GM19035 (cell line): ENCODE measurements around the gene FAM174C.

Experiments used
- ATAC-seq: cut with Tn5 transposase; IDR thresholded peaks from one replicate; pipeline ENCODE4 v1.9.1; 2021; ENCODE audit not compliant: unreplicated experiment

FAM174C gene

DNA sequence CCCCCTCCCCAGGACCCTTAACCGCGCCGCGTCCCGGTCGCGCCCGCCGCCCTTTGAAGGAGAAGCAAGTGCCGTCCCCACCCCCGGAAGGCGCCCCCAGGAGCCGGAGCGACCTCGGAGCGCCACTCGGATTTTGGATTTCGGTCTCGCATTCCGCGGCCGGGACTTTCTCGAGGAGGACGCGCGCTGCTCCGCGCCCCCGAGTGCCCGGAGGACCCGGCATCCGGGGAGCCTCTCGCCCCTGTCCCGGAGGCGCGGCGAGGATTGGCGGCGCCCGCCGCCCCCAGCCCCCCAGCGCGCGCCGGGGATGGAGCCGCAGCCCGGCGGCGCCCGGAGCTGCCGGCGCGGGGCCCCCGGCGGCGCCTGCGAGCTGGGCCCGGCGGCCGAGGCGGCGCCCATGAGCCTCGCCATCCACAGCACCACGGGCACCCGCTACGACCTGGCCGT, 25.3 kb upstream of the FAM174C start:
- ATAC-seq, result no peak

DNA sequence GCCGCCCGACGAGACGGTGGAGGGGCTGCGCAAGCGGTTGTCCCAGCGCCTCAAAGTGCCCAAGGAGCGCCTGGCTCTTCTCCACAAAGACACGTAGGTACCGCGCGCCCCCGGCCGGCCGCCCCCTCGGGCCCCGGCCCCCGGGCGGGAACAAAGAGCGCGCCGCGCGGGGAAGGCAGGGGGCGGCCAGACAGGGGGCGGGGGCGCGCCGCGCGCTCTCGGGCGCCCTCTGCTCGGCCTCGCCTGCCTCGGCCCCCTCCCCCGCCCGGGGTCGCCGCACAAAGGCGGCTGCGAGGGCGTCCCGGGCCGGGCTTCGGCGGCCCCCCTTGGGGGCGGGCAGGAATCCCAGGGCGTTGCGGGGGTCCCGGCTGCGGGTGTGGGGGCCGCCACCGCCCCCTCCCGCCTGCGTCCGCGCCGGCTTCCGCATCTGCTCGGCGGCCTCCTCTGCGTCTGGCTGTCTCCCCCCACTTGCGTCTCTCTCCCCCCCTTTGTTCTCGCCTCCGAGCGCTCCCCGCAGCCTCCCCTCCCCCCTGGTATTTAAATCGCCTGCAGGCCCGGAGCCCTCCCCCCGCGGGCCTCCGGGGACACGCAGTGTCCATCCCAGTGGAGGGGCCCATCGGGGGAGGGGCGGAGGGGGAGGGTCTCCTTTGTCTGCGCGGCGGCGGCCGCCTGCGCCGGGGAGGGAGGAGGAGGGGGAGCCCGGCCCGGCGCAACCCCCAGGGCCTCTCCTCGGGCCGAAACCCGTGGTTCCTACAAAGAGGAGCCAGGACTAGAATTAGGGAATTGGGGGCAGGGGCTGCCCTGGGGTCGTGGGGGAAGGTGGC, 24.7 kb upstream of the FAM174C start:
- ATAC-seq, result no peak

DNA sequence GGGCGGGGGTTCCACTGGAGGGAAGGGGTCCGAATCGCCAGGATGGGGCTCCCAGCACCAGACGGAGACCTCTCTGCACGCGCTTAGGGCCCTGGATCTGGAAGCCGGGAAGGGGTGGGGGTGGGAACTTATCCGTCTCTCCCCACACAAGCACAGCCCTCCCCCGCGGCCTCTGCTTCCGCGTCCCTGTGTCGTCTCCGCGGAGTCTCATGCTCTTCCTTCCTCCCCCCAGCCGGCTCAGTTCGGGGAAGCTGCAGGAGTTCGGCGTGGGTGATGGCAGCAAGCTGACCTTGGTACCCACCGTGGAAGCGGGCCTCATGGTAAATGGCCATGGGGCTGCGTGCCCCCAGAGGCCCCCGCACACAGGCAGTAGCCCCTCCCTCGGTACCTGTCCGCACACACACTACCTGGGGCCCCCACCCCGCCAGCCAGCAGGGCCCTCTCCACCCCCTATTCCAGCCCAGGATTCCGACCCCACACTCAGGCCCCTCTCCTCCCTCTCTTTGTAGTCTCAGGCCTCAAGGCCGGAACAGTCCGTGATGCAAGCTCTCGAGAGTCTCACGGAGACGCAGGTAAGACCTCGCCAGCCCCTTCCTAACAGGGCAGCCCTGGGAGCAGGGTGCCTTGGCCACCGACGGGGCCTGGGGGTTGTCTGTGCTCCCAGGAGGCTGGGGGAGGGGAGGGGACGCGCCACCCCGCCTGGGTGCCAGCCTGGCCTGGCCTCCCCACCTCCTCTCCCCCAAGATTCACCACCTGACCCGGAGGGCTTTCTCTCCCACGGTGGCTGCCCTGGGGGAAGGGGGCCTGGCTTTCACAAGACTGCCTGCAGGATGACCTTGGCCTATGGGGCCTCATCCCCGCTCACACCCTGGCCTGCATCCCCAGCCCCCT, 23.8 kb upstream of the FAM174C start:
- ATAC-seq, result no peak

DNA sequence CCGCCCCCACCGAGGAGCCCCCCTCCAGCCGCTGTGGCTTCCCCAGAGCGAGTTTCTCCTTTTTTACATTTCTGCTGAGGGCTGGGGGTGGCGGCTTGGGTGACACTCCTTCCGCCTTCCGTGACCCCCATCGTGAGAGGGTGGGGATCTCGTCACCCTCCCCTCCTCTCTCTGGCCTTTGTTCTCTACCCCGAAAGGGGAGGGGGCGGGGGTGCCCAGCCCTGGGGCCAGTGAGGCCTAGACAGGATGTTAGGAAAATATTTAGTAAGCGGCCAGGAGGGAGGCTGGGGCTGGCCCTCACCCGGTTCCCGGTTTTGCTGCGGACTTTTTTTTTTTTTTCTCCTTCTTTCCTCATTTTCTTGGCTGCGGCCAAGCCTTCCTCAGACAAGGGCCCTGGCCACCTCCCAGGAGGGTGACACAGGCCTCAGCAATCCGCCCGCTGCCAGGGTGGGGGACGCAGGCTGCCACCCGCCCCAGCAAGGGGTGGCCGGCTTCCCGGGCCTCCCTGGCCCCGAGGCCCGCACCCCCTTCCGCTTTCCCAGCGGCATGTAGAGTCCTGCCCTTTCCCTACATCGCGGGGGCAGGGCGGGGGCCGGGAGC, 23.0 kb upstream of the FAM174C start:
- no peak for ATAC-seq

DNA sequence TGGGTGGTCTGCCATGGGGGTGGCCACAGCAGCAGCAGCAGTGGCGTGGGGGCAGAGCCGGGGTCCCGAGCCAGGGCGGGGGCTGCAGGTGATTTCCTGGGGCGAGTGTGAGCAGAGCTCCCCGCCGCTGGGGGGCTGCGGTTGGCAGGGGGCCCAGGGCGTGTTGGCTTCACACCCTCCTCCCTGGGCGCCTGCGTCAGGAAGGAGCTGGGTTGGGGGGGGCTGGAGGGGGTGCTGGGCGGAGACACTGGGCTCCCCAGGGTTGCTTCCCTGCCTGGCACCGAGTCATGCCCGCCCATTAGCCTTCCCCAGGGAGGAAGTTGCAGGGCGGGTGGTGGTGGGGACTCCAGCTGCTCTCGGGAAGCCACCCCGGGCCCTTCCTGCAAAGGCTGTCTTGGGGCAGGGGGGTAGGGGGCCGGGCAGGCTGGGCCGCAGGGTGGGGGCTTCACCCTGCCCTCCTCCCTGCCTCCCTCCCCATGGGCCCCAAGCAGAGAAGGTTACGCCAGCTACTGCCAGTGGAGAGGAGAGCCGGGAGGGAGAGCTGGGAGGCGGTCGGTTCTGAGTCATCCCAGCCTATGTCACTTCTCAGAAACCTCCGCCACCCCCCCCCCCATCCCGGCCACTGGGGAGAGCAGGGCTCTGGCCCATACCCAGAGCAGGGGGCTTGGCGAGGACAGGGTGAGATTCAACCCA, 22.4 kb upstream of the FAM174C start:
- no peak for ATAC-seq

DNA sequence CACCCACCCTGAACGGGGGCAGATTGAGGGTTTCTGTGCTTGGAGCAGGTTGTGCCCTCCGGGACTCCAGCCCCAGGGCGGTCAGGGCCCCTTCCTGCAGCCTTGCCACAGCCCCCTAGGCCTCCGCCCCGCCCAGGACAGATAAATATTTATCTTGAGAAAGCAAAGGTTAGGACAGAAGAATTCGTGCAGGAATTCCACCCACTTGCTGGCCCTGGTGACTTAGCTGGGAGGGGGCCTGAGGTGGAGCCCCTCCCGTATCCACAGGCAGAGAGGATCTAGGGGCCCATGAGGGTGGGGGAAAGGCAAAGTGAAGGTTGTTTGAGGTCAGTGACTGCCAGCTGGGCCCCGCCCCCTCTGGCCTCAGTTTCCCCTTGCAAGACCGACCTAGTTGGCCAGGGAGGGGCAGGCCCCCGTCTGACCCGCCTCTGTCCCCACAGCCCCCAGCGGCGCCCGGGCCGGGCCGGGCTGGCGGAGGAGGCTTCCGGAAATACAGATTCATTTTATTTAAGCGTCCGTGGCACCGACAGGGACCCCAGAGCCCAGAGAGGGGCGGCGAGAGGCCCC, 21.7 kb upstream of the FAM174C start:
- no peak for ATAC-seq

DNA sequence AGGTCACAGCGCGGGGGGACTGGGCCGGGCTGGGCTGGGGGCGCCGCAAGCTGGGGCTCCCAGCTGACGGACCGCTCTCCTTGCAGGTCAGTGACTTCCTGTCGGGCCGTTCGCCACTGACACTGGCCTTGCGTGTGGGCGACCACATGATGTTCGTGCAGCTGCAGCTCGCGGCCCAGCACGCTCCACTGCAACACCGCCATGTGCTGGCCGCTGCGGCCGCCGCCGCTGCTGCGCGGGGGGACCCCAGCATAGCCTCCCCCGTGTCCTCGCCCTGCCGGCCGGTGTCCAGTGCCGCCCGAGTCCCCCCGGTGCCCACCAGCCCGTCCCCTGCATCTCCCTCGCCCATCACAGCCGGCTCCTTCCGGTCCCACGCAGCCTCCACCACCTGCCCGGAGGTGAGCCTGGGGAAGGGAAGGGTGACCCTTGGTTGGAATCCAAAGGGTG, 21.2 kb upstream of the FAM174C start:
- no peak for ATAC-seq

DNA sequence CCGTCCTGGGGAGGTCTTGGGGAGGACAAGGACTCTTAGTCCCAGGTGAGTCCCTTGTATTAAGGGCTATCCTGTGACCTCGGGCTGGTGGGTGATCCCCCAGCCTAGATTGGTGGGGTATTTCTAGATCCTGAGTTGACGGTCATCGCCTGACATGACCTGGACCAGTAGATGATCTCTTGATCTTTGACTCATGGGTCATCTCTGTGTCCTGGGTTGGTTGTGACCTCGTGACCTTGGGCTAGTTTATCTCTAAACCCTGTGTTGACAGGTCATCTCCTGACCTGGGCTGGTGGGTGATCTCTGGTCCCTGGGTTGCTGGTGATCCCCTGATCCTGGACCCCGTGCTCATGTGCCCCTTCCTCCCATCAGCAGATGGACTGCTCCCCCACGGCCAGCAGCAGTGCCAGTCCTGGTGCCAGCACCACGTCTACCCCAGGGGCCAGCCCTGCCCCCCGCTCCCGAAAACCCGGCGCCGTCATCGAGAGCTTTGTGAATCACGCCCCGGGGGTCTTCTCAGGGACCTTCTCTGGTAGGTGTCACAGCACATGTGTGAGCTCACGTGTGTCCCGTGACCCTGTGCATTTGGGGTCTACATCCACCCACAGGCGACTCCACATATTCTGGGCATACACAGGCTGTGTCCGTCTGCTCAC, 20.7 kb upstream of the FAM174C start:
- ATAC-seq, result no peak

DNA sequence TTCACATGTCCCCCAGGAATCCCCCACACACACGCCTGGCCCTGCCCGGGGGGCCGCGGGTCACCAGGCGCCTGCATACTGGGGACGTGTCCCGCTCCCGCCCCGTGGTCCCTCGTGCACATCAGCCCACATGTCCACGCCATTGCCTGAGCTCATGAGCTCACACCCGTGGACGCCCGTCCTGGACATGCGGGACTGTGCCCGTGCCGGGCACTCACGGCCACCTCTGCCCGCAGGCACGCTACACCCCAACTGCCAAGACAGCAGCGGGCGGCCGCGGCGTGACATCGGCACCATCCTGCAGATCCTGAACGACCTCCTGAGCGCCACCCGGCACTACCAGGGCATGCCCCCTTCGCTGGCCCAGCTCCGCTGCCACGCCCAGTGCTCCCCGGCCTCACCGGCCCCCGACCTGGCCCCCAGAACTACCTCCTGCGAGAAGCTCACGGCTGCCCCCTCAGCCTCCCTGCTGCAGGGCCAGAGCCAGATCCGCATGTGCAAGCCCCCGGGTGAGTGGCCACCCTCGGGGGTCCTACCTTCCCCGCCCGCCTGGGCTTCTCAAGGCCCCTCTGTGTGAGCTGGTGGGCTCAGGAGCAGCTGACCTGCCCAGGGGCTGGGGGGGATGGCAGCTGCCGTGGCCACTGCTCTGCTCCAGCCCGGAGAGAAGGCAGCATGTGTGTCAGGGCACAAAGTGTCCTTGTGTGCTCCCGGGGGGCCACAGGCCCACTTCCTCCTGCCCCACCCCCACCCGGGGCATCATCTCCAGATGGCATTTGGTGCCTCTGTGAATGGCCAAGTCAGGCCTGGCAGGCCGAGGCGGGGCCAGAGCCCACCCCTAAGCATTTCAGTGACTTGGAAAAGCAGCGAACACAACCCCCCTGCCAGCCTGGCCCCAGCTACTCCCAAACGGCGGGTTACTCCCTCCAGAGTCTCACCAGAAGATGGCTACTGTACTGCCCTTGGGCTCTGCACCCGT, 19.9 kb upstream of the FAM174C start:
- ATAC-seq, result no peak

DNA sequence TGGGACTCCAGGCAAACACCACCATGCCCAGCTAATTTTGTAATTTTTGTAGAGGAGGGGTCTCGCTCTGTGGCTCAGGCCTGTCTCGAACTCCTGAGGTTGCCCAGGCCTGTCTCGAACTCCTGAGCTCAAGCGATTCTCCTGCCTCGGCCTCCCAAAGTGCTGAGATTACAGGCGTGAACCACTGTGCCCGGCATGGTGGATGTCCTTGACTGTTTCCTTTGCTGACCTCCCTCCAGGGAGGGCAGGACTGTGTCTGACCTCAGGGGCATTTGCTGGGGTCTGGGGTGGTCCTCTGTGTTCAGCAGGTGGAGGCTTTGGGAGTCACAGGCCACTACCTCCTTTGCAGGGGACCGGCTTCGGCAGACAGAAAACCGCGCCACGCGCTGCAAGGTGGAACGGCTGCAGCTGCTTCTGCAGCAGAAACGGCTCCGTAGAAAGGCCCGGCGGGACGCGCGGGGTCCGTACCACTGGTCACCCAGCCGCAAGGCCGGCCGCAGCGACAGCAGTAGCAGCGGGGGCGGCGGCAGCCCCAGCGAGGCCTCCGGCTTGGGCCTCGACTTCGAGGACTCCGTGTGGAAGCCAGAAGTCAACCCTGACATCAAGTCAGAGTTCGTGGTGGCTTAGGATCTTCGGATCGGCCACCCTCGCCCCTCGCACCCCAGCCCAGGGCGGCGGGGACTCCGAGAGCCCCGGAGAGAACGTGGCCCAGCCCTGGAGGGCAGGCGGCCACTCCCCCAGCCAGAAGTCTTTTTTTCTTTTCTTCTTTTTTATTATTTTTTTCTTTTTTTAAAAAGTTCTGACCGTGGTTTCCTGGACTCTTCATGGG, 18.5 kb upstream of the FAM174C start:
- no peak for ATAC-seq

DNA sequence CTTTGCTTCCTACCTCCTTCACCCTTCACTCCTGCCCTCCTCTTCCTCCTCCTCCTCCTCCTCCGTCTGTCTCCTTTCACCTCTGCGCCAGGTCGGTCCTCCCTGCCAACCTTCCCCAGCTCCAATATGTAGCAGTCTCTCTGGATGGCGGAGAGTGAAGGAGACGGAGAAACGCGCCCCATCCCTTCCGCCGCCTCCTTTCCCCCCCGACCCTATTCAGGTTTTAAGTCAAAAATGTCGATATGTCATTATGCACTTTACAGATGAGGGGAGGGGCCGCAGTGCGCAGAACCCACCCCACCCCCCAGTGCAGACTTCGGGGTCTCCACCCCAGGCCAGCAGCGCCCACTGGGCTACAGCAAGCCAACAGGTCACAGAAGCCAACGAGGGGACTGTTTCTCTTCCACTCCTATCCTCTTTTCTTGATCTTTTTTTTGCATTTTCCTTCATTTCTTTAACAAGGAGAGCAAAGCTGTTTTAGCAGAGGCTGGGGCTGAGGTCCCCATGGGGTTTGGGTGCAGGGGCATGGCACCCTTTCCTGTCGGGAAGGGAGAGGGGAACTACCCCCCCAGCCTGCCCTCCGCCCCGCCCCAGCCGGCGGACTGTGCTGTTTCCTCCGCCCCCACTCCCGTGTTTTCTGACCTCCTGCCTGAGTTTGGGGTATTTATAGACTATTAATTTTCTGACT, 17.7 kb upstream of the FAM174C start:
- ATAC-seq, result no peak

DNA sequence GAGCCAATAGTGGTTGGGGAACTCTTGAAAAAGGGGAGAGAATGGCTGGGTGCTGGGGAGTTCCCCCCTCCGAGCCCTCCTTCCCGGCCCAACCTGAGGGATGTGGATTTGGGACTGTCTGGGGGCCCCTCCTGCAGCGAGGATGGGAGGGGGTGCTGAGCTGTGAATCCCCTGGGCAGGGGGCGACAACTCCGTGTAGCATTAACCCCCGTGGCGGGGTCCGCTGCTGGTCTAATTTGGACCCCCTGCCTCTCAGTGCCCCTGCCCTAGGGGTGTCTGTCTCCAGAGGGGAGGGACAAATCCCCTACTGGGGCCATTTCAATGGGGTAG, 17.2 kb upstream of the FAM174C start:
- ATAC-seq, result no peak

DNA sequence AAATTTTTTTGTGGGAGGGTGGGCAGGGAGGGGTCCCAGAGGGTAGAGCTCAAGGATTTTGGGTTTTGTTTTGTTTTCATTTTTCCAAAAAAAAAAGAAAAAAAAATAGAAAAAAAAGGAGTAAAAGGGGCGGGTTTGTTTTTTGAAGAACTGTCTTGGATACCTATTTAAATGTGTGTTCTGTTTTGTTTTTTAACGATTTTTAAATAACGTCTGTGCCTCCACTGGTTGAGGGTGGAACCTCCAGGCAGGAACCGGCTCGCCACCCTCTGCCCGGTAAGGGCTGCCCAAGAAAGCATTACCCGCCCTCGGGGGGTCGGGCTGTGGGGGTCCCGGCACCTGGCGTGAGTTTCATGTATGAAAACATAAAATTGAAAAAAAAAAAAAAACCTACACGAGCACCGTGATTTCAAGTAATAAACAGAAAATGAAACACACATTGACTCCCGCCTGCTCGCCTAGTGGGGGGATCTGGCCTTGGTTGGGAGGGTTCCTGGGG, 16.6 kb upstream of the FAM174C start:
- no peak for ATAC-seq

DNA sequence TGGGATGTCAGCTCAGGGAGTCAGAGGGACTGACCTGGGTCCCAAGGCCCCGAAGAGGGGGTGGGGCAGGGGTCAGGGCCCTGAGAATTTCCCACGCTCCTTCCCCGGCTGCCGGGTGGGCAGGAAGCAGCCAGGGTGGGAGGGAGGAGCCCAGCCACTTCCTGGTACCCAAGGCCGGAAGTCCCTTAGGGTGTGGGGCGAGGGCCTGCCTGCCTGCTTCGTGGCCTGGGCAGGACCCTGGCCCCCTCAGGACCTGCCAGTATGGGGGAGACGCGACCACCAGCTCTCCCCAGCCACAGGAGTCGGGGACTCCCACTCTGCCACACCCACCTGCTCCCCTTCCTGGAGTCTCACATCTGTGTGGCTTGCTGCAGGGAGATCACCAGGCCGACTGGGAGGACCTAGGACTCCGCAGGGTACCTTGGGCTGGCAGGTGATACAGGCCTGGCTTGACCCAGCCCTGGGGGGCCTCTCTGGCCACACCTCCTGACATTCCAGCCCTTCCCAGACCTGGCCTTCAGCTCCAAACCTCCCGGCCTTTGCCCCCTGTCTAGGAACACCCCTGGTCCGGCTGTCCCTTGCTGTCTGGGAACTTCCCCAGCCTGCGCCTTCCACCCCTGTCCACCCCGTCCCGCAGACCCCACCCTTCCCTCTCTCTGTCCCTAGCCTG, 16.0 kb upstream of the FAM174C start:
- peak; percentile 30 for ATAC-seq

DNA sequence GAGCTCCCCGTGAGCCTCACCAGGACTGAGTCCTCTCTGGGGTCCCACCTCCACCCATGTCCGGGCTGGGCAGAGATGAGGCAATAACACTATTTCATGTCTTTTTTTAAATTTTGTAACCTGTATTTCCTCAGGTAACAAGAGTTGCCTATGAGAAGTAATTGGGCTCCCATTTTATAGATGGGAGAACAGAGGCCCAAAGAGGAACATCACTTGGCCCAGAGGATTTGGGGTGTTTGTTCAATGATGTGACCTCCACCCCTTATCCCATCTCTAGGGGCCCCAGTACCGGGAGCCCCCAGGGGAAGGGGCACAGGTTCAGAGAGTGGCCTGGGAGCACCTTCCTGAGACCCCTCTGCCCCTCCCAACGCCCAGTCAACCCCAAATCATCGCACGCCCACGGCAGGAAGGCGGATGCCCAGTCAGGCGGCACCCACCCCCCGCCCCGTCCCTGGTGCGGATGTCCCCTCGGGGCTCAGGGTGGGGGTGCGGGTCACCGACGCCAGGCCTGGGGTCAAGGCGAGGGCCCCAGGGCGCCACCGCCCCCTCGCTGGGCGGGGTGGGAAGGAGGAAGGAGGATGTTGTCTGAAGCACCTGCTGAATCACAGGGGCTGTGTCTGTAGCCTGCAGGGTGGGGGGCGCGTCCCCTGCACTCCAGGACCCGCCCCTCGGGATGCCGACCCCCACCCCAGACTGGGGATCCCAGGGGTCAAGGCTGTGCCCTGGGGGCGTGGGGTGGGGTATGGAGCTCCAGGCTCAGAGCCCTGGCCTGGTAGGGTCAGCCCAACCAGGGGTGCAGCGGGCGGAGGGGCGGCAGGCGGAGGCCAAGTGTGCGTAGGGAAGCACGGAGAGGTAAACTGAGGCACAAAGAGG, 15.2 kb upstream of the FAM174C start:
- peak; percentile 10 for ATAC-seq
